HG03175 (cell line): ENCODE measurements around the gene NEK4.
"Not testable (repeated sequence)": the region's sequence is repeated elsewhere in the genome, so short reads cannot be mapped to it uniquely, and the experiment has no call there.

Experiments used
- ATAC-seq: cut with Tn5 transposase; IDR thresholded peaks from one replicate; pipeline ENCODE4 v1.9.1; 2021; ENCODE audit warnings: mild to moderate bottlenecking, moderate library complexity; ENCODE audit not compliant: unreplicated experiment

The NEK4 gene

GRCh38 chr3:52743152-52743551 lies 27.6 kb downstream of the NEK4 start:
- ATAC-seq: no peak

GRCh38 chr3:52742418-52743041 lies 28.2 kb downstream of the NEK4 start:
- ATAC-seq: no peak

- no peak for ATAC-seq
Observed at GRCh38 chr3:52739730-52740129, 31.0 kb downstream of the NEK4 start.

DNA sequence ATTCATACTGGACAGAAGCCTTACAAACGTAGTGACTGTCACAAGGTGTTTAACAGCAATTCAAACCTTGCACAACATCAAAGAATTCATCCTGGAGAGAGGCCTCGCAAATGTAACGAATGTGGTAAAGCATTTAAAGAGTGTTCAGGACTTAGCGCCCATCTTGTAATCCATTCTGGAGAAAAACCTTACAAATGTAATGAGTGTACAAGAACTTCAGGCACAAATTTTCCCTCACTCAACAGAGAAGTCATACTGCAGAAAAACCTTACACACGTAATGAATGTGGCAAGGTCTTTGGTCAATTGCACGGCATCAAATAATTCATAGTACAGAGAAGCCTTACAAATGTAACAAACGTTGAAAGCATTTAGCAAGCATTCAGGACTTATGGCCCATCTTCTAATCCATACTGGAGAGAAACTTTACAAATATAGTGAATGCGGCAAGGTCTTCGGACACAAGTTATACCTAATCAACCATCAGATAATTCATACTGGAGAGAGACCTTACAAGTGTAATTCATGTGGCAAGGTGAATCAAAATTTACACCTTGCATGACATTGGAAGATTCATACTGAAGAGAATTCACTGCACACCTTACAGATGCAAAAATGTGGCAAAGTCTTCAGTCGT lies 37.4 kb downstream of the NEK4 start:
- ATAC-seq: no peak

DNA sequence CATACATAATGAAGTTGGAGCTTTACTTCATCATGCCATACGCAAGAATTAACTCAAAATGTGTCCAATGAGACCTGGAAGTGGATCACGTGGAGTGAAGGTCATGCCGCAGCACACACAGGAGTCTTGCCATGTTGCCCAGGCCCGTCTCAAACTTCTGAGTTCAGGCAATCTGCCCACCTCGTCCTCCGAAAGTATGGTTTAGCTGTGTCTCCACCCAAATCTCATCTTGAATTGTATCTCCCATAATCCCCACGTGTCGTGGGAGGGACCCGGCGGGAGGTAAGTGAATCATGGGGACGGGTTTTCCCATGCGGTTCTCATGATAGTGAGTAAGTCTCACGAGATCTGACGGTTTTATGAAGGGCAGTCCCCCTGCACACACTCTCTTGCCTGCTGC lies 39.1 kb downstream of the NEK4 start:
- no peak for ATAC-seq

GRCh38 chr3:52730681-52731080 lies 40.1 kb downstream of the NEK4 start:
- no peak for ATAC-seq

DNA sequence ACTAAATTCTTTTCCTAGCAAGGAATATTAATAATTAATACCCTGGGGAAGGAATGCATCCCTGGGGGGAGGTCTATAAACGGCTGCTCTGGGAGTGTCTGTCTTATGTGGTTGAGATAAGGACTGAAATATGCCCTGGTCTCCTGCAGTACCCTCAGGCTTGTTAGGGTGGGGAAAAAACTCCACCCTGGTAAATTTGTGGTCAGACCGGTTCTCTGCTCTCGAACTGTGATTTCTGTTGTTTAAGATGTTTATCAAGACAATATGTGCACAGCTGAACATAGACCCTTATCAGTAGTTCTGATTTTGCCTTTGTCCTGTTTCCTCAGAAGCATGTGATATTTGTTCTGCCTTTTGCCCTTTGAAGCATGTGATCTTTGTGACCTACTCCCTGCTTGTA lies 42.0 kb downstream of the NEK4 start:
- ATAC-seq: not testable (repeated sequence)

GRCh38 chr3:52724511-52724910 lies 46.2 kb downstream of the NEK4 start:
- no peak for ATAC-seq

- no peak for ATAC-seq
Observed at GRCh38 chr3:52723935-52724334, 46.8 kb downstream of the NEK4 start.

DNA sequence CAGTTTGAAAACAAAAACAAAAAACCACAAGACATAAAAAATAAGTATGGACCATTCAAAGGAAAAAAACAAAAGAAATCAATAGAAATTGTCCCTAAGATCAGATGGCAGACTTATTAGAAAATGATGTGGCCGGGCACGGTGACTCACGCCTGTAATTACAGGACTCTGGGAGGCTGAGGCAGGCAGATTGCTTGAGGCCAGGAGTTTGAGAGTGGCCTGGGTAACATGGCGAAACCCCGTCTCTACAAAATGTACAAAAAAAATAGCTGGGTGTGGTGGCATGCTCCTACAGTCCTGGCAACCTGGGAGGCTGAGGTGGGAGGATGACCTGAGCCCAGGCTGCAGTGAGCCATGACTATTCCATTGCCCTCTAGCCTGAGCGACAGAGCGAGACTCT lies 48.2 kb downstream of the NEK4 start:
- no peak for ATAC-seq

GRCh38 chr3:52721730-52722008 lies 49.1 kb downstream of the NEK4 start:
- ATAC-seq: no peak

DNA sequence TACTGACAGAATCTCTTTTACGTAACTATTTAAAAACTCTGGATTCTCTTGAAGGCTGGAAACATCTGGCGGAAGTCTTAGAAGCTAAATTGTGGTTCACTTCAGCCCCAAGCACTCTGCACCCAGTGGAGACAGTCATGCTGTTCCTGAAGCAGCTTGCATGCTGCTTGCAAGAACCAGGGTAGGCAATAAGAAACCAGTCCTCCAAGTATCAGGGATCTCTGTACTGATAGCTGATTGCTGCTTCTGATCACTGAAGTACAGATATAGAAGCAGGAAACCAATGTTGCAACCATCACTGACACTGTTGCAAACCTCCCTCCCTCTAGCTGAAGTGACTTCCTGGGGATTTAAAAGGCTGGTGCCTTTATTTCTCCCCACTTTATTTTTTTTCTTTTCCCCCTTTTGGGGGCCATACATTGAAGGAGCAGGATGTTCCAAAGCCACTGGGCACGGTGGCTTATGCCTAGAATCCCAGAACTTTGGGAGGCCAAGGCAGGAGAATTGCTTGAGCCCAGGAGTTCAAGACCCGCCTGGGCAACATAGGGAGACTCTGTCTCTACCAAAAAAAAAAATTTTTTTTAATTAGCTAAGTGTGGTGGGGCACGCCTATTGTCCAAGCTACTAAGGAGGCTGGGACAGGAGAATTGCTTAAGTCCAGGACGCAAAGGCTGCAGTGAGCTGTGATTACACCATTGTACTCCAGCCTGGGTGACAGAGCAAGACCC lies 49.6 kb downstream of the NEK4 start:
- no peak for ATAC-seq

DNA sequence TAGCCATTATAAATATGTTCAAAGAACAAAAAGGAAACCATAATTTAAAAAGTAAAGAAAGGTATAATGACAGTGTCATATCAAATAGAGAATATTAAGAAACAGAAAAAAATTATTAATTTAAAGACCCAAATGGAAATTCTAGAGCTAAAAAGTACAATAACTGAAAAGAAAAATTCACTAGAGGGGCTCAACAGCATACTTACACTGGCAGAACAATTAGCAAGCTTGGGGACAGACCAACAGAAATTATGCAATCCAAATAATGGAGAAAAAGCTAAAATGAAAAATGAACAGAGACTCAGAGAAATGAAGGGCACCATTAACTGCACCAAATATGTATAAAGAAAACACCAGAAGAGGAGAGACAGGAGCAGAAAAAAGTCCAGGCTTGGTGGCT lies 51.1 kb downstream of the NEK4 start:
- ATAC-seq: no peak

GRCh38 chr3:52715714-52716305 lies 54.9 kb downstream of the NEK4 start:
- ATAC-seq: no peak

- no peak for ATAC-seq
Observed at GRCh38 chr3:52714335-52715302, 56.1 kb downstream of the NEK4 start.

GRCh38 chr3:52712291-52713212 lies 58.2 kb downstream of the NEK4 start:
- ATAC-seq: no peak

DNA sequence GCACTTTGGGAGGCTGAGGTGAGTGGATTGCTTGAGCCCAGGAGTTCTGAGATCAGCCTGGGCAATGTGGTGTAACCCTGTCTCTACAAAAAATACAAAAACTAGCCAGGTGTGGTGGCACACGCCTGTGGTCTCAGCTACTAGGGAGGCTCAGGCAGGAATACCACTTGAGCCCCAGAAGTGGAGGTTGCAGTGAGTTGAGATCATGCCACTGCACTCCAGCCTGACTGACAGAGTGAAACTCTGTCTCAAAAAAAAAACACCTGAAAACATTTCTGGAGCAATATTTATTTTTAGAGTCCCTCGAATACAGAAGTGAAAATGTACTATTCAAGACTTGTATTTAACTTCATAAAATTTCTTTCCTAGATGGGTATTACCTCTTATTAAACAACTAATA lies 60.2 kb downstream of the NEK4 start:
- ATAC-seq: no peak

DNA sequence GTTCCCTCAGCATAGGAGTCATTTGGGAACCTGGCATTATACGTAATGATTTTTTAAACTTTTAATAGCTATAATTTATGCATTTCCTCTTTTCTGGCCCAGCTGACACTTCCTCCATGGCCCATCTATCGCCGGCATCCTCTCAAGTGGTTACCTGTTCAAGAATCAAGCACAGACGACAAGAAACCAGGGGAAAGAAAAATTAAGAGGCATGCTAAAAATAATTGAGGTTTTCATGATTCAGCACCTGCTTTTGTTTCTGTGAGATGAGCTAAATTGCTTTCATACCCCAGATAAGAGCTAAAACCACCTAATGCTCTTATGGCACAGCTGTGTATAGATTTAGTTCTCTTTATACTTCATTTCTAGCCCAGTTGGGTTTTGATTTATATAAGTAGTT lies 63.2 kb downstream of the NEK4 start:
- no peak for ATAC-seq

DNA sequence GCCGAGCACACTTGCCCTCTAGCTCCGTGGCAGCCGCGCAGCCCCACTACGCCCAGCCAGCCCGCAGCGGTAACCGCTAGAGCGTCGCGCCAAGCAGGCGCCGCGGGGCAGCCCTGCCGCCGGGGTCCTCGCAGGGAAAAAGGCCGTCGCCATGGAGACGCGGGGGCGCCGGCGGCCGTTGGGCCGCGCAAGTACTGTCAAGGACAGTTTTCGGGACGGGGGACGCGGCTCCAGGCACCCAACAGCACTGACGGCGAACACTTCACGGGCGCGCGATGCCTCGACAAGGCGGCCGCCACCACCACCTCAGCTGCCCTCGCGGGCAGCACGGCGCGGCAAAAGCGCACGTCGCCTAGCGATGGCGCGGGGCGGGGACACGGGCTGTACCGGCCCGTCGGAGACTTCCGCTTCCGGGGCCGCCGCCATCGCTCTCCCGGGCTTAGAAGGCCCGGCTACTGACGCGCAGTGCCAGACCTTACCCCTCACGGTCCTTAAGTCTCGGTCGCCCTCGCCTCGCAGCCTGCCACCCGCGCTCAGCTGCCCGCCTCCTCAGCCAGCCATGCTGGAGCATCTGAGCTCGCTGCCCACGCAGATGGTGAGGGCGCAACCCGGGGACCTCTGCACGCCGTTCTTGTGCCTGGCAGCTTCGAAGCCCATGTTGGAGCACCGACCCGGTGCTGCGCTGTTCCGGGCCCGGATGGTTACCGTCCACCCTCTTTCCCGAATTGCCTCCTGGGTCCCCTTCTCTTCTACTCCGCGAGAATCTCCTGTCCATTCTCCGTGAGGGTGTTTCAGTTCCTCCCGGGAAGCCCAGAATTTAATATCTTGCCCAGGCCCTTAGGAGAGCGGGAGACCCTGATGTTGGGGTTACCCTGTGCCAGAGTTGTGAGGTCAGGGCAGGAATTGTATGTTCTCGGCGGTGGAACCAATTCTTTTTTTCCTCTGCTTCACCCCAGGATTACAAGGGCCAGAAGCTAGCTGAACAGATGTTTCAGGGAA lies 64.8 kb downstream of the NEK4 start, which contains the start of the genes GLT8D1 and SPCS1:
Gene GLT8D1, minus strand, starts transcription at position 104 of the 999 bp plus-strand sequence. CDS start 5,331 bp downstream, outside the sequence.
Gene SPCS1, plus strand, starts transcription at position 419 of the 999 bp plus-strand sequence. Its CDS starts 141 bp downstream, at position 560.
- peak; percentile 87 for ATAC-seq
